GM18508 (cell line): ENCODE results near the gene FGD1.

Experiments used
- ATAC-seq: cut with Tn5 transposase; IDR thresholded peaks from one replicate; pipeline ENCODE4 v1.9.1; 2021; ENCODE audit warnings: moderate number of reproducible peaks; ENCODE audit not compliant: insufficient read depth, unreplicated experiment

Gene FGD1

DNA sequence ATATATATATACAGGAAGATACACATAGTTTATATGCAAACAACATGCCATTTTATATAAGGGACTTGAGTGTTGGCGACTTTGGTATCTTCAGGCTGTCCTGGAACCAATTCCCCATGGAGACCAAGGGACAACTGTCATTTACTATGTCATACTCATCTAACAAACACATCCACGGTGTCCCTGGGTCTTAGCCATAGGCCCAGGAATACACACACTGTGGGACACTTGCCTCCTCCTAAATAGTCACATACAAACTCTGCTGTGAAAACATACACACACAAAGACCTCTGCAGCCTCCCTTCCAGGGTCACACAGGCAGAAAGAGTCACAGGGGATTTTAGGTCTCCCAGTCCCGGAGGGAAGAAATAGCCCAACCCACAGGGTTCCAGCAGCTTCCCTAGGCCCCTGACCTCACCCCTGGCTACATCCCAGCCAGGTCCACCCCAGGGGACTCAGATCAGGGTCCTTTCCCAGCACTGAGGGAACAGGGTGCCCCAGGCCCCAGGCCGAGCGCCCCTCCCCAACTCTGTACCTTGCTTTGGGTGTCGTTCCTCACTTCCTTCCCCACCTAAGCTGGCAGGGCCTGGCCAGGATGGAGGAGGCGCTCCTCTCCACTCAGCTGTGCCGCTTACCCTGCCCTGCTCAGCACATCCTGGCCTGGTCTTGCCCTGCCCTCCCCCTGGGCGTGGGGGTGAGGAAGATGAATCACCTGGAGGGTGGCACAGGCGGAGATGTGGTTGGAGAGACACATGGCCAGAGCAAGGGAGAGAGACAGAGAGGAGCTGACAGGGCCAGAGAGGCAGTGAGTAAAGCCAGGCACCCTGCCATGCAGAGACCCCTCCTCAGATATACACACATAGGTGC is 21.8 kb downstream of the FGD1 start:
- no peak for ATAC-seq

- no peak for ATAC-seq
These were observed 25.8 kb downstream of the FGD1 start for GRCh38 chrX:54470054-54470760.

GRCh38 chrX:54452920-54453319 is 43.1 kb downstream of the FGD1 start:
- ATAC-seq: no peak

- no peak for ATAC-seq
These were observed 46.1 kb downstream of the FGD1 start for GRCh38 chrX:54449929-54450328.

DNA sequence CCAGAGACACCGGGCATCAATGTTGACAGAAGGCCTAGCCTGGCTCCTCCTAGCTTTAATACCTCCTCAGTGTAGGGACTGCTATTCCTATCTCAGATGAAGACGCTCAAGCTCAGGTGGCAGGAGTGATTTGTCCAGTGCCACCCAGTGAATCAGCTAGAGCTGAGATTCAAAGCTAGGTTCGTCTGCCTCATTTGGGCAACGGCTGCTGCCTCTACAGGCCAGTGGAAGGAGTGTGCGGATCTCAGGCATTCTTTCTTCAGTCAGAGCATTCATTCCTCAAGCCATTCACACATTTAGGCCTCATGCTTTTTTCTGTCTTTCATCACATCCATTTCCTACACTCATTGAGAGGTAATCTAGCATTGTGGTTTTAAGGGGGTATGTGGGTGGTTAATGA is 48.6 kb downstream of the FGD1 start:
- no peak for ATAC-seq

DNA sequence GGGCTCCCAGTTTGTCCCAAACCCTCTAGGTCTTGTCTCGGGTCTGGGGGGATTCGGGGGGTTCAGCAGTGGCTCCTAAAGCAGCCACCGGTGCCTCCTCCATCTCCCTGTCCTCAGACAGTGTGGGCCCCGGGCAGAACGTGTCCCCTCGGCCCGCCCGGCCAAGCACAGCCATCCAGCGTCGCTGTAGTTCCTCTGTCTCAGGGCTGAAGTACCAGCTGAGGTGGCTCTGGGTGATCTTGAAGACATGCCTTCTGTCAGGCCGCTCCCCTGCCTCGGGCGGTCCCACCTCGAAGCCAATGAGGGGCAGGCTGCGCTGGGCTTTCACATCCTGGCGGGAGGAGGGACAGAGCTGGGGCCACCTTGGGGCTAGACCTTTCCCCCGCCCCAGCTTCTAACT is 50.0 kb downstream of the FGD1 start:
- no peak for ATAC-seq

DNA sequence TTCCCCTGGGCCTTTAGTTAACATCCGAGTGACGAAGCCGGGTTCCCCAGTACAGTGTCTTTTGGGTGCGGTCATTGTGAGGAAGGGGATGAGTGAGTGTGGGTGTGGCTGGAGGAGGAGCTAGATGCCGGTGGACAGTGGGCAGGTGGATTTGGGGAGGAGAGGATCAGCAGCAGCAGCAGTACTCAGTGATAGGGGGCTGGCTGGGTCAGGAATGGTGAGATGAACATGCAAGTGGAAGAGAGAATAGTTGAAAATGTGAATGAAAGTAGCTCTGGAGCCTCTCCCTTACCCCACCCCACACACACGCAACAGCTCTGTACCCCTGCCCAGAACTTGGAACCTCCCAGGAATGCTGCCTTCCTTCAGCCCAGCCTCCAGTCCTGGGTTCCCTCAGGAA is 51.3 kb downstream of the FGD1 start:
- no peak for ATAC-seq

GRCh38 chrX:54442790-54443189 is 53.2 kb downstream of the FGD1 start:
- ATAC-seq: no peak

DNA sequence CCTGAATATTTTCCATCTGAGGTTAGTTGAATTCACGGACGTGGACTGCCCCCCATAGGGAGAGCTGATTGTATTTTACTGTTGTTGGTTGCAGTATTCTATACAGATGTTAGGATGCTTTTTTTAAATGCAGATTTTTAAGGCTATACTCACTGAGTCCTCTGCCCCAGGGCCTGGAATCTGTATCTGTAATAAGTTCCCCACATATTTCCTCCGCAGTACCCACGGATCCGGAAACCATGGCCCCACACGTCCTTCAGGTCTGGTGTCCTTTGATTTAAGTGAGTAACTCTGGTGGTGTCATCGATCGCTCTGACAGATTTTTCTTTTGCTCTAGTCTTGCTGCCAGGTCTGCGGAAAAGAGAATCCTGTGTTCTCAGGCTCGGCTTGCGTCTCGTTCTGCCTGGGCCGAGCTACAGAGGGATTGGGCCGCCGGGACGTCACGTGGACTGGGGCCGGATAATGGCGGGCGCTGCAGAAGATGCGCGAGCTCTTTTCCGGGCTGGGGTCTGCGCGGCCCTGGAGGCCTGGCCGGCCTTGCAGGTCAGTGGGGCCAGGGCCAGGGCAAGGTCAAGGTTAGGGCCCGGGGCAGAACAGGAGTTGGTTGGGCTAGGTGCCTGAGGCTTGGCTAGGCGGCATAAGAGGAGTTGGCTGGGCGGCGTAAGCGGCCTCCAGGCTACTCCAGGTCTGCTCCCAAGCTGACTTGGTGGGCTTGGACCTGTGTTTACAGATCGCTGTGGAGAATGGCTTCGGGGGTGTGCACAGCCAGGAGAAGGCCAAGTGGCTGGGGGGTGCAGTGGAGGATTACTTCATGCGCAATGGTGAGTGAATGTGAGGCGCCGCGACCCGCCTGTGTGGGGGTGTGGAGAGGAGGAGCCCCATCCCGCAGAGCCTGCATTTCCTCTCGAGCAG is 55.8 kb downstream of the FGD1 start, which contains the start of gene TSR2:
TSS of gene TSR2 (plus strand) at position 445 of the 912 bp plus-strand sequence. CDS start at position 463, 18 bp downstream.
- ATAC-seq: peak; percentile 76

- no peak for ATAC-seq
These were observed 60.9 kb downstream of the FGD1 start for GRCh38 chrX:54435121-54435520.

- ATAC-seq: no peak
These were observed 65.5 kb downstream of the FGD1 start for GRCh38 chrX:54430519-54430918.

DNA sequence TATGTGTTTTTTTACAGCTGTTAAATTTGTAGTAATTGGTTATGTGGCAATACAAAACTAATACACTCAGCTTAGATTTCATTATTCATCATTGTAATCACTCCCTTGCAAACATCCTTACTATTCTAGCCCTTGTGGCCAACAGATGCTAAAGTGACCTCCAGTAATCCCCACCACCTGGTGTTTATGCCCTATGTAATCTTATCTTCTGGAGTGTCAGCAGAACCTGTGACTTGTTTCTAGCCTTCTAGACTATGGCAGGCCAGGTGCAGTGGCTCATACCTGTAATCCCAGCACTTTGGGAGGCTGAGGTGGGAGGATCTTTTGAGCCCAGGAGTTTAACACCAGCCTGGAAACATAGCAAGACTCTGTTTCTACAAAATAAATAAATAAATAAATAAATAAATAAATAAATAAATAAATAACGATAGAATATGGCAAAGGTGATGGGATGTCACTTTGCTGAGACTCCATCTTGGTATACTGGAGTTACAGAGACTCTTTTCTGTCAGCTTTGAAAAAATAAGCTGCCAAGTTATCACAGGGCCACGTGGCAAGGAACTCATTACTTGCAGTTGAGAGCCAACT is 68.1 kb downstream of the FGD1 start:
- ATAC-seq: no peak

GRCh38 chrX:54423161-54423888 is 72.7 kb downstream of the FGD1 start:
- ATAC-seq: no peak

DNA sequence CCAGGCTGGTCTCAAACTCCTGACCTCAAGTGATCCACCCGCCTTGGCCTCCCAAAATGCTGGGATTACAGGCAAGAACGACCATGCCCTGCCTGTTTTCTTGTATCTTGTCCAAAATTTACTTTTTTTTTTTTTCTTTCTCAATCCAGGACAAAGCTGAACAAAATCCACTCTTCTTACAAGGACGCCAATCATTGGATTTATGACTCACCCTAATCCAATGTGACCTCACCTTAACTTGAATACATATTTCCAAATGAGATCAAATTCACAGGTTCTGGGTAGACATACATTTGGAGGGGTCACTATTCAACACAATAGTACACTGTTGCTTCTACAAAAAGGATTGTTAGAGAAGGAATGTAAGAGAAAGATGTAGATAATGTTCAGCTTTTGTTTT is 73.9 kb downstream of the FGD1 start:
- no peak for ATAC-seq

DNA sequence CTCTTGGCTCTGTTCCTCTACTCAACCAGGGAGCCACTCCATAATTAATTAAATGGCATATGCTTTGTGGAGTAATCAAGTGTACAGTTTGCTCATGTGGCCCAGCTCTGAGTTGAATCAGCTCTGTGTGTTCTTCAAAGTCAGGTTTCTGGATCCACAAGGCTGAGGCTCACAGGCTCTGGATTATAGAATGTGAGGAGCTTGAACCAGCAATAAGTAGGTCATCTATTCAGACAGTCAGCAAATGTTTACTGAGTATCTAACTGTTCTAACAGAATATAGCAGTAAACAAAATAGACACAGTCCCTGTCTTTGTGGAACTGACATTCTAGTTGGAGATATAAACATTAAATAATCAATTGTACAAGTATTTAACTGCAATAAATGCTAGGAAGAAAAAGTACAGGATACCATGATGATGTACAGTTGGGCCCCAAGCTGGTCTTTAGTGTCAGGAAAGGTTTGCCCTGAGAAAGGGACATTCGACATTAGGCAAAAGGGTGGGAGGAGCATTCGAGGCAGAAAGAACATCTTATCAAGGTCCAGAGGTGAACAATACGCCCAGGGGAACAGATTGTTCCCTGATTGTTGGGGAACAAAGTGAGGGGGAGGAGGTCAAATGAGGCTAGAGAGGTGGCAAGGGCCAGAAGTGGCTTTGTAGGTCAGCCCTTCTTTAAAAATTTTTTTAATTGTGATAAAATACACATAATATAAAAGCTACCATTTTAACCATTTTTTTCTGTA is 76.3 kb downstream of the FGD1 start:
- no peak for ATAC-seq

GRCh38 chrX:54416965-54417364 is 79.1 kb downstream of the FGD1 start:
- ATAC-seq: no peak

DNA sequence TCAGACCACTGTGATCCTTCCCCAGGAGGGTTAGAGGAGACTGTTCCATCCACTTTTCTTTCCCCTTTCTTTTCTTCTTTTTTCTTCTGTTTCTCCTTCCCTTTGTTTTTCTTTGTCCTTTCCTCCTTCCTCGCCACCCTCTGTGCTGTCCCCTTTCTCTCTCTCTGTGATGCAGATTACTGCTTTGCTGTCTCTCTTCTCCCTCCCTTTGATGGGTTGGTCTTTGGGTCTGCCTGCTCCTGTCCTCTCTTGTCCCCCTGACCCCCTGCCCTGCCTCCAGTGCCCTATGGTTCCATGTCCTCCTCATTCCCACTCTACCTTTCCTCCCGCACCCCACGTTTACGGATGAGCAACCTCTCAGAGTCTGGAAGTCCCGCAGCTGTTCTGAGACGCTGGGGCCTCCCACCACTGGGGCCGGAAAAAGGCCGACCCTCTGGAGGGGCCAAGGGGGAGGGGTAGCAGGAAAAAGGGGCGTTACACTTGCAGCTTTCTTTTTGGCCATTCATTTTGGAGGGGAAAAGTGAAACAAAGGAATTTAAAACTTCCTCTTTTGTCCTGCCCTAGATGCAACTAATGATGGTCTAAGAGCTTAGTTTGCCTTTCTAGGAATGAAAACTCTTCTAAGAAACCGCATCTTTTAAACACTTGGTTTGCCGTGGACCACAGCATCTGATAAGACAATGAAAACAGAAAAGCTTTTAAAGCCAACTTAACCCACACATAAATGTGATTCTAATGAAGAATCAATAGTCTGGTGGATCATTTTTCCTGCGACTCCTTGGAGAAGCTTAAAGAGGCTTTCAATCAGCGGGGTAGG is 80.3 kb downstream of the FGD1 start:
- ATAC-seq: no peak

- no peak for ATAC-seq
These were observed 82.3 kb downstream of the FGD1 start for GRCh38 chrX:54413753-54414152.
